ENCODE results near the gene PDE10A.
"Not testable (repeated sequence)": the region's sequence is repeated elsewhere in the genome, so short reads cannot be mapped to it uniquely, and the experiment has no call there.

Gene PDE10A

GRCh38 chr6:165571068-165571682 is 91.9 kb downstream of the PDE10A start:
- Histone ChIP-seq H3K27ac (ENCODE audit: low read depth, low read length) (peak overlapping the region; percentile 96), H2AFZ (ENCODE audit: low read length, unreplicated experiment) (no peak overlapping the region), H3K79me2 (ENCODE audit: control insufficient read depth, insufficient read depth, low read length, unreplicated experiment) (no peaks in the 10 kb centered on the region), H3K4me1 (ENCODE audit: control insufficient read depth, insufficient read depth, low read length, unreplicated experiment) (peaks cover 42% of the 10 kb centered on the region), H3K27me3 (ENCODE audit: insufficient read depth, low read length) (no peaks in the 10 kb centered on the region), H3K36me3 (ENCODE audit: insufficient read depth, low read length) (no peaks in the 10 kb centered on the region), H3K4me3 (ENCODE audit: low read depth, low read length) (no peak overlapping the region)

DNA sequence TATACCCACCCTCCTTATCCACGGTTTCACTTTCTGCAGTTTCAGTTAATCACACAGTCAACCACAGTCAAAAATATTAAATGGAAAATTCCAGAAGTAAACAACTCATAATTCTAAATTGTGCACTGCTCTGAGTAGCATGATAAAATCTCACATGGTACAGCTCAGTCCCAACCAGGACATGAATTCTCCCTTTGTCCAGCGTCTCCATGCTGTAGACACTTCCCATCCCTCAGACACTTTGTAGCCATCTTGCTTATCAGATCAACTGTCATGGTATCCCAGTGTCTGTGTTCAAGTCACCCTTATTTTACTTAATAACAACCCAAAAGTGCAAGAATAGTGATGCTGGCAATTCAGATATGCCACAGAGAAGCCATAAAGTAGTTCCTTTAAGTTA is 94.7 kb downstream of the PDE10A start:
- Histone ChIP-seq H3K4me3 (ENCODE audit: low read depth, low read length) (no peak overlapping the region), H3K27ac (ENCODE audit: low read depth, low read length) (no peak overlapping the region), H3K4me1 (ENCODE audit: control insufficient read depth, insufficient read depth, low read length, unreplicated experiment) (peaks cover 21% of the 10 kb centered on the region), H3K27me3 (ENCODE audit: insufficient read depth, low read length) (no peaks in the 10 kb centered on the region), H2AFZ (ENCODE audit: low read length, unreplicated experiment) (no peak overlapping the region), H3K79me2 (ENCODE audit: control insufficient read depth, insufficient read depth, low read length, unreplicated experiment) (no peaks in the 10 kb centered on the region), H3K36me3 (ENCODE audit: insufficient read depth, low read length) (no peaks in the 10 kb centered on the region)

DNA sequence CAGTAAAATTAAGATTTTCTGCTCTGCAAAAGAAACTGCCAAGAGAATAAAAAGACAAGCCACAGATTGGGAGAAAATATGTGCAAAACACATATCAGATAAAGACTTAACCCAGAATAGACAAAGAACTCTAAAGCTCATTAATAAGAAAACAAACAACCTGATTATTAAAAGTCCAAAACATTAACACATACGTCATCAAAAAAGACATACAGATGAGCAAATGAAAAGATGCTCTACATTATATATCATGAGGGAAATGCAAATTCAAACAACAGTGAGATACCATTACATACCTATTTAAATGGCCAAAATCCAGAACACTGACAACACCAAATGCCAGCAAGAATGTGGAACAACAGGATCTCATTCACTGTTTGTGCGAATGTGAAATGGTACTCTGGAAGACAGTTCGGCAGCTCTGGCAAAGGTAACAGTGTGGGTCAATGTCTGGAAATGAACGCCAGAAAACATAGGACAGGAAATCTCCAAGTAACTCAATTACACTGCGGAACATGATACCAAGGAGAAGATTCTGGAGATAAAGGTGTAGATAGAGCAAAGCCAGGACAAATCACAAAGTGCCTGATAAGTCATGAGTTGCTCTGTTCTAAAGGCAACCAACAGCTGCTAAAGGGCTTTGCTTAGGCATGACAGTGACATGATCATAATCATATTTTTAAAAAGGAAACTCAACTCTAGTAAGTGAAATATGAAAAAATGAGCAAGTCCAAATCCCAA is 96.8 kb downstream of the PDE10A start:
- no peaks in the 10 kb centered on the region for H3K27me3 ChIP-seq (ENCODE audit: insufficient read depth, low read length)
- no peak overlapping the region for H3K4me3 ChIP-seq (ENCODE audit: low read depth, low read length)
- H2AFZ ChIP-seq (ENCODE audit: low read length, unreplicated experiment): no peak overlapping the region
- H3K79me2 ChIP-seq (ENCODE audit: control insufficient read depth, insufficient read depth, low read length, unreplicated experiment): no peaks in the 10 kb centered on the region
- no peak overlapping the region for H3K27ac ChIP-seq (ENCODE audit: low read depth, low read length)
- H3K4me1 ChIP-seq (ENCODE audit: control insufficient read depth, insufficient read depth, low read length, unreplicated experiment): peaks cover 3% of the 10 kb centered on the region
- no peaks in the 10 kb centered on the region for H3K36me3 ChIP-seq (ENCODE audit: insufficient read depth, low read length)

- no peak overlapping the region for H2AFZ ChIP-seq (ENCODE audit: low read length, unreplicated experiment)
- no peak overlapping the region for H3K27ac ChIP-seq (ENCODE audit: low read depth, low read length)
- no peak overlapping the region for H3K4me3 ChIP-seq (ENCODE audit: low read depth, low read length)
- H3K4me1 ChIP-seq (ENCODE audit: control insufficient read depth, insufficient read depth, low read length, unreplicated experiment): no peaks in the 10 kb centered on the region
- no peaks in the 10 kb centered on the region for H3K27me3 ChIP-seq (ENCODE audit: insufficient read depth, low read length)
- no peaks in the 10 kb centered on the region for H3K79me2 ChIP-seq (ENCODE audit: control insufficient read depth, insufficient read depth, low read length, unreplicated experiment)
- no peaks in the 10 kb centered on the region for H3K36me3 ChIP-seq (ENCODE audit: insufficient read depth, low read length)
Measured at GRCh38 chr6:165562421-165563090, 100.5 kb downstream of the PDE10A start.

DNA sequence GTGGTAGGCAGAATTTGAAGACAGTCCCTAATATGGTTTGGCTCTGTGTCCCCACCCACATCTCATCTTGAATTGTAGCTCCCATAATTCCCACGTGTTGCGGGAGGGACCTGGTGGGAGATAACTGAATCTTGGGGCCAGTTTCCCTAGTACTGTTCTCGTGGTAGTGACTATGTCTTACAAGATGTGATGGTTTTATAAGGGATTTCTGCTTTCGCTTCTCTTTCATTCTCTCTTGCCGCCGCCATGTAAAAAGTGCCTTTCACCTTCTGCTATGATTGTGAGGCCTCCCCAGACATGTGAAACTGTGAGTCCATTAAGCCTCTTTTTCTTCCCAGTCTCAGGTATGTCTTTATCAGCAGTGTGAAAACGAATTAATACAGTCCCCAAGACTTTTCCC is 103.4 kb downstream of the PDE10A start:
- peaks cover 6% of the 10 kb centered on the region for H3K4me1 ChIP-seq (ENCODE audit: control insufficient read depth, insufficient read depth, low read length, unreplicated experiment)
- no peaks in the 10 kb centered on the region for H3K36me3 ChIP-seq (ENCODE audit: insufficient read depth, low read length)
- no peaks in the 10 kb centered on the region for H3K27me3 ChIP-seq (ENCODE audit: insufficient read depth, low read length)
- H3K4me3 ChIP-seq (ENCODE audit: low read depth, low read length): no peak overlapping the region
- no peak overlapping the region for H3K27ac ChIP-seq (ENCODE audit: low read depth, low read length)
- no peak overlapping the region for H2AFZ ChIP-seq (ENCODE audit: low read length, unreplicated experiment)
- H3K79me2 ChIP-seq (ENCODE audit: control insufficient read depth, insufficient read depth, low read length, unreplicated experiment): no peaks in the 10 kb centered on the region

DNA sequence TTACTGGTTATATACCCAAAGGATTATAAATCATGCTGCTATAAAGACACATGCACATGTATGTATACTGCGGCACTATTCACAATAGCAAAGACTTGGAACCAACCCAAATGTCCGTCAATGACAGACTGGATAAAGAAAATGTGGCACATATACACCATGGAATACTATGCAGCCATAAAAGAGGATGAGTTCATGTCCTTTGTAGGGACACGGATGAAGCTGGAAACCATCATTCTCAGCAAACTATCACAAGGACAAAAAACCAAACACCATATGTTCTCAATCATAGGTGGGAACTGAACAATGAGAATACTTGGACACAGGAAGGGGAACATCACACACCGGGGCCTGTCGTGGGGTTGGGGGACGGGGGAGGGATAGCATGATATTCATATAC is 104.9 kb downstream of the PDE10A start:
- not testable (repeated sequence) for H3K27me3 ChIP-seq (ENCODE audit: insufficient read depth, low read length)

GRCh38 chr6:165557674-165558073 is 105.4 kb downstream of the PDE10A start:
- H3K4me3 ChIP-seq (ENCODE audit: low read depth, low read length): no peak overlapping the region
- no peaks in the 10 kb centered on the region for H3K79me2 ChIP-seq (ENCODE audit: control insufficient read depth, insufficient read depth, low read length, unreplicated experiment)
- no peaks in the 10 kb centered on the region for H3K27me3 ChIP-seq (ENCODE audit: insufficient read depth, low read length)
- H2AFZ ChIP-seq (ENCODE audit: low read length, unreplicated experiment): no peak overlapping the region
- peaks cover 6% of the 10 kb centered on the region for H3K4me1 ChIP-seq (ENCODE audit: control insufficient read depth, insufficient read depth, low read length, unreplicated experiment)
- peak overlapping the region; percentile 27; the same call in 1 of the 2 replicates for H3K27ac ChIP-seq (ENCODE audit: low read depth, low read length)
- no peaks in the 10 kb centered on the region for H3K36me3 ChIP-seq (ENCODE audit: insufficient read depth, low read length)

More for the DNA sequence above, 104.9 kb downstream of the PDE10A start:
- not testable (repeated sequence) for H3K4me3 ChIP-seq (ENCODE audit: low read depth, low read length); H2AFZ ChIP-seq (ENCODE audit: low read length, unreplicated experiment); H3K4me1 ChIP-seq (ENCODE audit: control insufficient read depth, insufficient read depth, low read length, unreplicated experiment); H3K79me2 ChIP-seq (ENCODE audit: control insufficient read depth, insufficient read depth, low read length, unreplicated experiment); H3K36me3 ChIP-seq (ENCODE audit: insufficient read depth, low read length)
- H3K27ac ChIP-seq (ENCODE audit: low read depth, low read length): 0 out of 2 replicates have a peak overlapping the region, but pooled peaks have one; percentile 7

DNA sequence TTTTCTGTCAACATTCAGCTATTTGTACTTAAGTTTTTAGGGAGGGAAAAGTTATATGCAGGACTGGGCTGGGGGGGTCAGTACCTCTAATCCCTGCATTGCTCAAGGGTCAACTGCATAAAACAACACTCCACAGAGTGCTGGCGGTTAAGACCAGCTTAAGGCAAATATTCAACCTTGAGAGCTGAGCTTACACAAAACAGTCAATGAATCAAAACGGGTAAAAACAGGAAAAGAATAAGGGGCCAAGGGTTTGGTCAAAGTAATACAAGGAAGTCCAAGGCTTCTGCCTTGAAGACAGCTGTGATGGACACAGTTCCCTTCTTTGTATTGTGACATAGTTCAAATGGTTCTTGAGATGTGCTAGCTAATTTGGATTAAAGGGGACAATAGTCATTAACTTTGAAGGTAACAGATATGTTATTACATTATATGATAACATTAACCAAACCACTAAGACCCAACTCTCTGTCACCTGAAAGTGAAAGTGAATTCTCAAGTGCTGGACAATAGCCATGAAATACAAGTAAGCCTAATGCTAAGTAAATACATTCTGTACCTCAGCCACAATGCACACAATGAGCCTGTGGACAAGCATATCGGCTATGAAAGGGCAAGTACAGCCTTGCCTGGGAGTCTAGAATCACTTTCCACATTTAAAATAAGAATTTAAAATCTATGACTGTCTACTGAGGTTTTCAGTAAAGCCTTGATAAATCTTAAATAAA is 106.8 kb downstream of the PDE10A start:
- peaks cover 6% of the 10 kb centered on the region for H3K4me1 ChIP-seq (ENCODE audit: control insufficient read depth, insufficient read depth, low read length, unreplicated experiment)
- H3K4me3 ChIP-seq (ENCODE audit: low read depth, low read length): peak overlapping the region; percentile 67
- no peaks in the 10 kb centered on the region for H3K36me3 ChIP-seq (ENCODE audit: insufficient read depth, low read length)
- H3K79me2 ChIP-seq (ENCODE audit: control insufficient read depth, insufficient read depth, low read length, unreplicated experiment): no peaks in the 10 kb centered on the region
- no peak overlapping the region for H2AFZ ChIP-seq (ENCODE audit: low read length, unreplicated experiment)
- H3K27me3 ChIP-seq (ENCODE audit: insufficient read depth, low read length): no peaks in the 10 kb centered on the region
- peak overlapping the region; percentile 26; the same call in 1 of the 2 replicates for H3K27ac ChIP-seq (ENCODE audit: low read depth, low read length)

DNA sequence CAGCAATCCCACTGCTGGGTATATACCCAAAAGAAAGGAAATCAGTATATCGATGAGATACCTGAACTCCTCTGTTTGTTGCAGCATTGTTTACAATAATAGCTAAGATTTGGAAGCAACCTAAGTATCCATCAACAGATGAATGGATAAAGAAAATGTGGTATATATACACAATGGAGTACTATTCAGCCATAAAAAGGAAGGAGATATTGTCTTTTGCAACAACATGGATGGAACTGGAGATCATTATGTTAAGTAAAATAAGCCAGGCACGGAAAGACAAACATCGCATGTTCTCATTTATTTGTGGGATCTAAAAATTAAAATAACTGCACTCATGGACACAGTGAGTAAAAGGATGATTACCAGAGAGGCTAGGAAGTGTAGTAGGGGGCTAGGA is 108.4 kb downstream of the PDE10A start:
- H3K79me2 ChIP-seq (ENCODE audit: control insufficient read depth, insufficient read depth, low read length, unreplicated experiment); H3K4me3 ChIP-seq (ENCODE audit: low read depth, low read length); H3K27me3 ChIP-seq (ENCODE audit: insufficient read depth, low read length); H3K27ac ChIP-seq (ENCODE audit: low read depth, low read length); H2AFZ ChIP-seq (ENCODE audit: low read length, unreplicated experiment); H3K4me1 ChIP-seq (ENCODE audit: control insufficient read depth, insufficient read depth, low read length, unreplicated experiment); H3K36me3 ChIP-seq (ENCODE audit: insufficient read depth, low read length): not testable (repeated sequence)

DNA sequence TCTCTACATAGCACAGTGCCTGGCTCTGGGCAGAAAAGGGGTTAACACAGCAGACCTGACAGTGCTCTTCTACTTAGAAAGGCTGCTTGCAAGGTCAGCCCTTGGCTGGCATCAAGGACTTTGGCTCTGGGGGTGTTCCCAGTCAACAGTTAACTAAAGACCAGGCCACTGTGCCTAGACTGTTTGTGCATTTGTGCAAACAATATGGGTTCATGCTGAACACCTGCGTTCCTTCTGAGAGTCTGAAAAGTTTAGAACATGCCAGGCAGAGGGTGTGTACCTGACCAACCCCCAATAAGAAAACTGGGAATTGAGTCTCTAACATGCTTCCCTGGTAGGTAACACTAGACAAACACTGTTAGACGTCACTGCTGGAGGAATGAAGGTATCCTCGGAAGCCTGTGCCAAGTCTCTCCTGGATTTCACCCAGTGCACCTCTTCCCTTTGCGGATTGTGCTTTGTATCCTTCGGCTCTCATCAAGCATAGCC is 110.7 kb downstream of the PDE10A start:
- H3K27me3 ChIP-seq (ENCODE audit: insufficient read depth, low read length): no peaks in the 10 kb centered on the region
- H3K36me3 ChIP-seq (ENCODE audit: insufficient read depth, low read length): no peaks in the 10 kb centered on the region
- H2AFZ ChIP-seq (ENCODE audit: low read length, unreplicated experiment): no peak overlapping the region
- no peak overlapping the region for H3K27ac ChIP-seq (ENCODE audit: low read depth, low read length)
- no peak overlapping the region for H3K4me3 ChIP-seq (ENCODE audit: low read depth, low read length)
- H3K79me2 ChIP-seq (ENCODE audit: control insufficient read depth, insufficient read depth, low read length, unreplicated experiment): no peaks in the 10 kb centered on the region
- H3K4me1 ChIP-seq (ENCODE audit: control insufficient read depth, insufficient read depth, low read length, unreplicated experiment): peaks cover 6% of the 10 kb centered on the region

Measured in ACC112 (cell line).